ENCODE results near the gene TMPRSS9. TPM values are rescaled to one million over a fixed set of nuclear protein-coding genes. Genes with fewer than 3 reads are reported as not detected.

The TMPRSS9 gene
- total and polyA plus RNA-seq, 11 donors, result 0.09 to 0.19 TPM; not detected in 9

GRCh38 chr19:2425622-2426581 lies 65.8 kb downstream of the TMPRSS9 start:
- Histone ChIP-seq H3K4me3 (peak overlapping the region in 10 of 12 donors; percentile 72 to 96 (median 91)), H3K4me1 (peaks cover 3 to 55% (median 30%) of the 10 kb centered on the region in 12 donors), H3K9me3 (no peaks in the 10 kb centered on the region), H3K36me3 (peaks cover 0 to 11% (median 3%) of the 10 kb centered on the region in 9 donors), H3K27ac (no peak overlapping the region), H3K27me3 (no peaks in the 10 kb centered on the region)
- no peak for ATAC-seq
- no peak for DNase-seq
- intact Hi-C loops (cut with DNase I), result no loop called here
- no peak for TF ChIP-seq POLR2A (IDR thresholded peaks at IDR 0.05)
- TF ChIP-seq, protein P1, sequence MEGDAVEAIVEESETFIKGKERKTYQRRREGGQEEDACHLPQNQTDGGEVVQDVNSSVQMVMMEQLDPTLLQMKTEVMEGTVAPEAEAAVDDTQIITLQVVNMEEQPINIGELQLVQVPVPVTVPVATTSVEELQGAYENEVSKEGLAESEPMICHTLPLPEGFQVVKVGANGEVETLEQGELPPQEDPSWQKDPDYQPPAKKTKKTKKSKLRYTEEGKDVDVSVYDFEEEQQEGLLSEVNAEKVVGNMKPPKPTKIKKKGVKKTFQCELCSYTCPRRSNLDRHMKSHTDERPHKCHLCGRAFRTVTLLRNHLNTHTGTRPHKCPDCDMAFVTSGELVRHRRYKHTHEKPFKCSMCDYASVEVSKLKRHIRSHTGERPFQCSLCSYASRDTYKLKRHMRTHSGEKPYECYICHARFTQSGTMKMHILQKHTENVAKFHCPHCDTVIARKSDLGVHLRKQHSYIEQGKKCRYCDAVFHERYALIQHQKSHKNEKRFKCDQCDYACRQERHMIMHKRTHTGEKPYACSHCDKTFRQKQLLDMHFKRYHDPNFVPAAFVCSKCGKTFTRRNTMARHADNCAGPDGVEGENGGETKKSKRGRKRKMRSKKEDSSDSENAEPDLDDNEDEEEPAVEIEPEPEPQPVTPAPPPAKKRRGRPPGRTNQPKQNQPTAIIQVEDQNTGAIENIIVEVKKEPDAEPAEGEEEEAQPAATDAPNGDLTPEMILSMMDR (IDR thresholded peaks at IDR 0.05), result no peak
- 70 to 81% (median 73%) methylated on average over 14 to 29 of the region's 29 CpGs for WGBS, 4 donors

DNA sequence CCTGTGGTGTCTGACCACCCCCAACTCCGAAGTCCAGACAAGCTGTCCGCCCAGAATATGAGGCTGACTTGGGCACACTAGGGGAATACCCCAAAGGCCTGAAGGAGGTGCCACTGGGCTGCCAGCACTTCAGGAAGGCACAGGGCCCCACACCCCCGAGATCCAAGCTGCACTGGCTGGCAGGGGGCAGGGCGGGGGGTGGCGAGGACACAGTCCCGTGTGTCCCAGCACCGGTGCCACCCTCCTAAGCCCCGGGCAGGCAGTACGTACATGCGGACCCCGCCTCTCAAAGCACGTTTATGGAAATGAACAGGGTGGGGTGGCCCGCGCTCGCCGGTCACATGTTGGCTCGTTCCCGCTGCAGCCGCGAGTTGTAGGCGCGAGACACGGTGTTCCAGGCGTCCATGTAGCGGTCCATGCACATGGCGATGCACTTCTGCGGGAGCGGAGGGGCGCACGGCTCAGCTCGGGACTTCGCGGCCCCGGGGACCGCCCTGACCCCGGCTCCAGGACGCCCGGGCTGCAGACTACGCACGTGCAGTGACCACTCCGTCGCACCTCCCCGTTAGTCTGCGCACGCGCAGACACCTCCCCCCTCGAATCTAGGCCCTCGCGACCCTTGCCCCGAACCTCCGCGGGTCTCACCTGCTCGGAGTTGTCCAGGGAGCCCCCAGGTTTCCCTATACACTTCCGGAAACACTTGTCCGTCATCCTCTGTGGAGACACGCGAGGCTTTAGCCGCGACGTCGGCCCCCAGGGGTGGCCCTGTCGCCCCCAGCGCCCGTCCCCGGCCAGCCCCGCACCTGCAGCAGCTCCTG lies 66.8 kb downstream of the TMPRSS9 start:
- no peaks in the 10 kb centered on the region for H3K27me3 ChIP-seq
- ATAC-seq (peak in 2 of 4 donors; percentile 16 to 20), DNase-seq (peak in 3 of 5 donors; percentile 47 to 62 (median 55))
- intact Hi-C loops (cut with DNase I), result no loop called here
- peak overlapping the region; percentile 64 to 96 (median 89) for H3K4me3 ChIP-seq
- H3K27ac ChIP-seq, result peak overlapping the region; percentile 94 to 100 (median 98)
- H3K9me3 ChIP-seq, result no peaks in the 10 kb centered on the region
- peaks cover 0 to 19% (median 8%) of the 10 kb centered on the region in 9 donors for H3K36me3 ChIP-seq
- H3K4me1 ChIP-seq, result peaks cover 3 to 55% (median 30%) of the 10 kb centered on the region in 12 donors
- TF ChIP-seq, protein P1 (IDR thresholded peaks at IDR 0.05), result no peak
- TF ChIP-seq POLR2A (IDR thresholded peaks at IDR 0.05), result no peak
- WGBS, 4 donors, result 6 to 8% (median 7%) methylated on average over 50 to 66 of the region's 66 CpGs

GRCh38 chr19:2427429-2428320 lies 67.6 kb downstream of the TMPRSS9 start, which contains the start of gene TIMM13:
Gene TIMM13, minus strand, starts transcription at chr19:2427586. Its CDS starts 53 bp downstream, at chr19:2427533.
- WGBS, 4 donors, result 0 to 1% (median 1%) methylated on average over 18 to 77 of the region's 77 CpGs
- TF ChIP-seq, protein P1 (IDR thresholded peaks at IDR 0.05), result no peak
- peak in 1 of 2 donors; percentile 54 for TF ChIP-seq POLR2A (IDR thresholded peaks at IDR 0.05)
- H3K36me3 ChIP-seq, result peaks cover 0 to 23% (median 11%) of the 10 kb centered on the region in 9 donors
- H3K4me1 ChIP-seq, result peaks cover 3 to 54% (median 30%) of the 10 kb centered on the region in 12 donors
- intact Hi-C loops (cut with DNase I), result no loop called here
- peak within 1 kb of the TSS; percentile 94 to 100 (median 98) for H3K27ac ChIP-seq
- H3K27me3 ChIP-seq, result no peaks in the 10 kb centered on the region
- DNase-seq, result peak; percentile 96 to 99 (median 97)
- peak within 1 kb of the TSS; percentile 64 to 96 (median 89) for H3K4me3 ChIP-seq
- no peaks in the 10 kb centered on the region for H3K9me3 ChIP-seq
- peak; percentile 93 to 97 (median 93) for ATAC-seq

Measured in heart left ventricle (tissue), 16 donors.